MCF 10A (cell line): ENCODE measurements around the gene LDB3. TPM values are rescaled to one million over a fixed set of nuclear protein-coding genes. Genes with fewer than 3 reads are reported as not detected.

Experiments used
- BruUV-seq: library from RNA; stranded (reverse); fragments of 400-500 nt; replicated peaks from 2 replicates; lab custom pipeline; 2021; lab: Mats Ljungman, UMichigan
- CTCF ChIA-PET: fragments of 300-600 bp; sonication (Branson Sonifier 250); formaldehyde crosslinking; extraction: SDS; loops from one replicate; lab custom pipeline; 2021; ENCODE audit warnings: antibody characterized with exemption, inconsistent platforms; lab: Yijun Ruan, JAX
- POLR2A ChIA-PET: fragments of 300-600, 350-650 bp; sonication (Branson Sonifier 250); formaldehyde crosslinking; extraction: SDS; loops from one replicate; lab custom pipeline; 2020; ENCODE audit warnings: antibody characterized with exemption, inconsistent platforms; lab: Yijun Ruan, JAX
- DNase-seq: peaks from one replicate; pipeline ENCODE4 v3.0.0-alpha.2; 2018; ENCODE audit not compliant: unreplicated experiment
- H3K27ac Mint-ChIP-seq: one replicate; pipeline ENCODE4 v1.8.0; 2022; ENCODE audit warnings: mild to moderate bottlenecking, low read depth, mixed read lengths; ENCODE audit not compliant: unreplicated experiment
- H3K27me3 Mint-ChIP-seq: one replicate; pipeline ENCODE4 v1.8.0; 2022; ENCODE audit warnings: mixed read lengths; ENCODE audit not compliant: insufficient read depth, unreplicated experiment
- H3K36me3 Mint-ChIP-seq: one replicate; pipeline ENCODE4 v1.8.0; 2022; ENCODE audit warnings: mild to moderate bottlenecking, moderate library complexity, mixed read lengths; ENCODE audit not compliant: insufficient read depth, unreplicated experiment
- H3K4me1 Mint-ChIP-seq: one replicate; pipeline ENCODE4 v1.8.0; 2022; ENCODE audit warnings: mixed read lengths; ENCODE audit not compliant: insufficient read depth, unreplicated experiment
- H3K4me3 Mint-ChIP-seq: one replicate; pipeline ENCODE4 v1.8.0; 2022; ENCODE audit warnings: mild to moderate bottlenecking, moderate library complexity, mixed read lengths; ENCODE audit not compliant: unreplicated experiment
- H3K9me3 Mint-ChIP-seq: one replicate; pipeline ENCODE4 v1.8.0; 2022; ENCODE audit warnings: mixed read lengths; ENCODE audit not compliant: unreplicated experiment
- intact Hi-C: fragments of 100-400 bp; cut with micrococcal nuclease; formaldehyde crosslinking; loops from 2 replicates; pipeline ENCODE4 v1.14.1; 2022
- total RNA-seq: library from RNA; stranded (reverse); gene quantifications from 2 replicates; pipeline ENCODE4 v1.2.3, GENCODE V29; 2022
- TF ChIP-seq, protein P1 (sequence below): fragments of 200-600 bp; IDR thresholded peaks from one replicate; pipeline ENCODE4 v1.8.0; 2022; ENCODE audit warnings: antibody characterized with exemption, mild to moderate bottlenecking; ENCODE audit not compliant: unreplicated experiment

LDB3 gene
- total RNA-seq, 1 experiment from 2014 or later, result 0.23 TPM

DNA sequence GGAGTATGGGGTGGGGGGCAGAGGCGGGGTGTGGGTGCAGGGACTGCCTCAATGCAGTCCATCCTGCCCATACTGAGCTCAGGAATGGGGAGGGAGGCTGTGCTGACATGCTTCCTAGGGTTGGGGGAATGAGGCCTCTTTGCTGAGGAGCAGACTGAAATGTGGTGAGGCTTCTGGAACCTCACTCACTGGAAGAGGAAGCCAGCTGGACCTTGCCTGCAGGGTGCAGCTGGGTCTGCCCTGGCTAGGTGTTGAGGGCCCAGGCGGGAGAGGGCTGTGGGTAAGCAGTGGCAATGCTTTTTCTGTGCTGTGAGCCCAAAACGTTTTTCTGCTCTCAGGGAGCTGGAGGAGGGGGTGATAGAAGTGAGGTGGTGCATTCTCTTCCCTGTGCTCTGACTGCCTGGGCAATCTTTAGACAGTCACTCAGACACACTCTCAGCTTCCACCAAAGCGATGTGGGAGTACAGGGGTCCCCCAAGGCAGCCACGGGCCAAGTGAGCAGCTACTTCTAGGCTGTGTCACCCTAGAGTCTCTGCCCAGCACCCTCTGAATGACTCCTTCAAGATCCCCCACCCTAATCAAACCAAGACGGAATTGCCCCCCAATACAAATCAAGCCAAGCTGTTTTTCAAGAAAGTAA lies 47.0 kb downstream of the LDB3 start:
- H3K27me3 Mint-ChIP-seq, result no peaks in the 10 kb centered on the region
- intact Hi-C loops, result no loop called here
- POLR2A ChIA-PET, result interaction anchor here (0.6 to 1.1 kb wide), 2 partner anchors 18 to 42 kb away, joined by 3 to 6 read pairs; no protein-coding TSS in a partner anchor
- peaks cover 5% of the 10 kb centered on the region for H3K4me1 Mint-ChIP-seq
- no TSS peak for BruUV-seq
- no peak overlapping the region for H3K27ac Mint-ChIP-seq
- H3K36me3 Mint-ChIP-seq, result no peaks in the 10 kb centered on the region
- TF ChIP-seq, protein P1, sequence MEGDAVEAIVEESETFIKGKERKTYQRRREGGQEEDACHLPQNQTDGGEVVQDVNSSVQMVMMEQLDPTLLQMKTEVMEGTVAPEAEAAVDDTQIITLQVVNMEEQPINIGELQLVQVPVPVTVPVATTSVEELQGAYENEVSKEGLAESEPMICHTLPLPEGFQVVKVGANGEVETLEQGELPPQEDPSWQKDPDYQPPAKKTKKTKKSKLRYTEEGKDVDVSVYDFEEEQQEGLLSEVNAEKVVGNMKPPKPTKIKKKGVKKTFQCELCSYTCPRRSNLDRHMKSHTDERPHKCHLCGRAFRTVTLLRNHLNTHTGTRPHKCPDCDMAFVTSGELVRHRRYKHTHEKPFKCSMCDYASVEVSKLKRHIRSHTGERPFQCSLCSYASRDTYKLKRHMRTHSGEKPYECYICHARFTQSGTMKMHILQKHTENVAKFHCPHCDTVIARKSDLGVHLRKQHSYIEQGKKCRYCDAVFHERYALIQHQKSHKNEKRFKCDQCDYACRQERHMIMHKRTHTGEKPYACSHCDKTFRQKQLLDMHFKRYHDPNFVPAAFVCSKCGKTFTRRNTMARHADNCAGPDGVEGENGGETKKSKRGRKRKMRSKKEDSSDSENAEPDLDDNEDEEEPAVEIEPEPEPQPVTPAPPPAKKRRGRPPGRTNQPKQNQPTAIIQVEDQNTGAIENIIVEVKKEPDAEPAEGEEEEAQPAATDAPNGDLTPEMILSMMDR, result no peak
- no peaks in the 10 kb centered on the region for H3K9me3 Mint-ChIP-seq
- CTCF ChIA-PET, result interaction anchor here (0.6 to 1.7 kb wide), 3 partner anchors 173 to 184 kb away, joined by 4 to 6 read pairs (median 4); no protein-coding TSS in a partner anchor
- H3K4me3 Mint-ChIP-seq, result no peak overlapping the region
- no peak for DNase-seq

DNA sequence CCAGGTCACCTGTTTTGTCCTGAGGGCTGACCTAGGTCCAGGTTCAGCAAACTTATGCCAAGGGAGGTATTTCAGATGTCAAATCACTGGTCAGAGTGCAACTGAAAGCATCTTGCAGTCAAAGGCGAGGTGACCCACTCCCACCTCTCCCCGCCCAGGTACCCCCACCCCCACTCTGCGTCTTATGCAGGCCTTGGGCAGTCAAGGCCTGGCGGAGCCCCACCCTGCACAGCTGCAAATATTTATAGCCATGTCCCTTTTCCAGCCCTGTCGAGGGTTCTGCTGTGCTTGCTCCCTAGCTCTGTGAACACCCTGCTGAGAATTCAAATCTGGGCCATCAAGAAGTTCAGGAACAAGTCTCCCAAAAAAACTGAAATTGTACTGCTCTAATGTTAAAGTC lies 47.5 kb downstream of the LDB3 start:
- ChIA-PET POLR2A (interaction anchor here (0.6 to 1.1 kb wide), 2 partner anchors 17 to 42 kb away, joined by 3 to 6 read pairs; no protein-coding TSS in a partner anchor), CTCF (interaction anchor here (0.6 to 1.7 kb wide), 2 partner anchors 173 to 183 kb away, joined by 4 to 6 read pairs; no protein-coding TSS in a partner anchor)
- BruUV-seq, result no TSS peak
- no peak for DNase-seq
- H3K36me3 Mint-ChIP-seq, result no peaks in the 10 kb centered on the region
- no peaks in the 10 kb centered on the region for H3K9me3 Mint-ChIP-seq
- intact Hi-C loops, result no loop called here
- TF ChIP-seq, protein P1, result no peak
- H3K27ac Mint-ChIP-seq, result no peak overlapping the region
- H3K27me3 Mint-ChIP-seq, result no peaks in the 10 kb centered on the region
- H3K4me3 Mint-ChIP-seq, result no peak overlapping the region
- peaks cover 3% of the 10 kb centered on the region for H3K4me1 Mint-ChIP-seq

DNA sequence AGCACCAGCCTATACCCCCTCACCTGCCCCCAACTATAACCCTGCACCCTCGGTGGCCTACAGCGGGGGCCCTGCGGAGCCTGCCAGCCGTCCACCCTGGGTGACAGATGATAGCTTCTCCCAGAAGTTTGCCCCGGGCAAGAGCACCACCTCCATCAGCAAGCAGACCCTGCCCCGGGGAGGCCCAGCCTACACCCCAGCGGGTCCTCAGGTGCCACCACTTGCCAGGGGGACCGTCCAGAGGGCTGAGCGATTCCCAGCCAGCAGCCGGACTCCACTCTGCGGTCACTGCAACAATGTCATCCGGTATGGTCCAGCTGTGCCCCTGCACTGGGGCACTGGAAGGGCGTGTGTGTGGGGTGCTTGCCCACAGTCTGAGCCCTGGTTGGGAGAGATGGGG lies 48.2 kb downstream of the LDB3 start:
- BruUV-seq, result no TSS peak
- H3K4me3 Mint-ChIP-seq, result no peak overlapping the region
- POLR2A ChIA-PET, result no interaction called here

DNA sequence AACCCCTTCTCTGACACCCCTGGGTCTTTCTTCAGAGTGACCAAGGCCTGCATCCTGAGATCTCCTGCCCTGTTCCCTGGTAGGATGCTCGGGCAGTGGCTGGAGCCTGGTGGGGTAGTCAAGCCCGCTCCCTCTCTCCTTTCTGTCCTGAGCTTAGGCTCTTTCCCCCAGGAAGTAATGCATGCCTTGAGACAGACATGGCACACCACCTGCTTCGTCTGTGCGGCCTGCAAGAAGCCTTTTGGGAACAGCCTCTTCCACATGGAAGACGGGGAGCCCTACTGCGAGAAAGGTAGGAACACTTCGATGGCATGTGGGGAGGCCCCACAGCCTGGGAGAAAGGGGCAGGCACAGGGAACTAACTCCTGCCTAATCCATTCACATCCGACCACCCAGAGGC lies 50.2 kb downstream of the LDB3 start:
- H3K36me3 Mint-ChIP-seq, result no peaks in the 10 kb centered on the region
- intact Hi-C loops, result no loop called here
- no peaks in the 10 kb centered on the region for H3K9me3 Mint-ChIP-seq
- ChIA-PET POLR2A (no interaction called here), CTCF (no interaction called here)
- H3K4me3 Mint-ChIP-seq, result no peak overlapping the region
- BruUV-seq, result no TSS peak
- H3K4me1 Mint-ChIP-seq, result no peaks in the 10 kb centered on the region
- TF ChIP-seq, protein P1, result no peak
- H3K27me3 Mint-ChIP-seq, result no peaks in the 10 kb centered on the region
- no peak for DNase-seq
- no peak overlapping the region for H3K27ac Mint-ChIP-seq

More for the DNA sequence above, 48.2 kb downstream of the LDB3 start:
- intact Hi-C loops, result no loop called here
- no peaks in the 10 kb centered on the region for H3K9me3 Mint-ChIP-seq
- no peak overlapping the region for H3K27ac Mint-ChIP-seq
- no peaks in the 10 kb centered on the region for H3K36me3 Mint-ChIP-seq
- TF ChIP-seq, protein P1, result no peak
- no peaks in the 10 kb centered on the region for H3K27me3 Mint-ChIP-seq
- no peak for DNase-seq
- CTCF ChIA-PET, result no interaction called here
- no peaks in the 10 kb centered on the region for H3K4me1 Mint-ChIP-seq
